Measurements from ENCODE around the gene AP2A1. TPM values are rescaled to one million over a fixed set of nuclear protein-coding genes. Genes with fewer than 3 reads are reported as not detected.

AP2A1 gene
- total and polyA plus RNA-seq, 2 of the 13 experiments (the other 11 are each of a cell fraction or from before 2014, with no cell fraction given), result 22.7 to 39.7 TPM

- TF ChIP-seq ZNF20 (CRISPR knock-in tag; IDR thresholded peaks at IDR 0.05), result no peak
- TF ChIP-seq ZNF576 (CRISPR knock-in tag; IDR thresholded peaks at IDR 0.05), result no peak
- TF ChIP-seq PHF21A (CRISPR knock-in tag; IDR thresholded peaks at IDR 0.05), result peak; percentile 44; the same call in 1 of the 2 replicates
- TF ChIP-seq GABPA (IDR thresholded peaks at IDR 0.05; ENCODE audit: low read depth, low read length), result peak; percentile 53
- peak; percentile 87 for TF ChIP-seq GABPA (CRISPR knock-in tag; IDR thresholded peaks at IDR 0.05; ENCODE audit: low read depth)
- no peak for TF ChIP-seq MXD4 (CRISPR knock-in tag; IDR thresholded peaks at IDR 0.05)
- no peak for TF ChIP-seq ZNF484 (CRISPR knock-in tag; IDR thresholded peaks at IDR 0.05; ENCODE audit: borderline replicate concordance, low read depth)
- peak; percentile 85 for TF ChIP-seq KAT8 (CRISPR knock-in tag; IDR thresholded peaks at IDR 0.05)
- no peak for TF ChIP-seq SRSF1 (optimal IDR thresholded peaks at IDR 0.05; ENCODE audit: low read depth, low read length)
- TF ChIP-seq MAX (IDR thresholded peaks at IDR 0.05), result peak; percentile 70
- TF ChIP-seq SAFB2 (CRISPR knock-in tag; IDR thresholded peaks at IDR 0.05; ENCODE audit: borderline replicate concordance, low read depth), result no peak
- no peak for TF ChIP-seq ZSCAN20 (CRISPR knock-in tag; IDR thresholded peaks at IDR 0.05; ENCODE audit: borderline replicate concordance)
- TF ChIP-seq ZNF121 (CRISPR knock-in tag; IDR thresholded peaks at IDR 0.05), result peak; percentile 46; the same call in 1 of the 2 replicates
- TF ChIP-seq PITX1 (CRISPR knock-in tag; IDR thresholded peaks at IDR 0.05), result peak; percentile 26; the same call in 1 of the 2 replicates
- peak; percentile 80 for TF ChIP-seq NR2C2 (CRISPR knock-in tag; IDR thresholded peaks at IDR 0.05; ENCODE audit: borderline replicate concordance)
- TF ChIP-seq HOMEZ (CRISPR knock-in tag; IDR thresholded peaks at IDR 0.05; ENCODE audit: low read depth), result no peak
- TF ChIP-seq IRF9 (CRISPR knock-in tag; IDR thresholded peaks at IDR 0.05; ENCODE audit: borderline replicate concordance), result peak; percentile 24; the same call in 1 of the 2 replicates
- peak; percentile 76; the same call in 1 of the 2 replicates for TF ChIP-seq TBX2 (CRISPR knock-in tag; IDR thresholded peaks at IDR 0.05; ENCODE audit: borderline replicate concordance)
- no peak for TF ChIP-seq ZNF749 (CRISPR knock-in tag; IDR thresholded peaks at IDR 0.05; ENCODE audit: borderline replicate concordance)
- TF ChIP-seq HNF1B (CRISPR knock-in tag; IDR thresholded peaks at IDR 0.05), result peak; percentile 37; the same call in 1 of the 2 replicates
- peak; percentile 78 for TF ChIP-seq POLR2G (IDR thresholded peaks at IDR 0.05; ENCODE audit: low read depth, low read length)
- TF ChIP-seq ZBTB43 (CRISPR knock-in tag; conservative IDR thresholded peaks at IDR 0.05), result no peak
- TF ChIP-seq FOXK1 (CRISPR knock-in tag; IDR thresholded peaks at IDR 0.05; ENCODE audit: borderline replicate concordance, low read depth), result no peak
- peak; percentile 77; the same call in 1 of the 2 replicates for TF ChIP-seq THAP7 (CRISPR knock-in tag; IDR thresholded peaks at IDR 0.05)
These were observed 4.9 kb downstream of the AP2A1 start (continued) for GRCh38 chr19:49771674-49772139.
